Measurements from ENCODE around the gene CAST.
"Not testable (repeated sequence)": the region's sequence is repeated elsewhere in the genome, so short reads cannot be mapped to it uniquely, and the experiment has no call there.

DNA sequence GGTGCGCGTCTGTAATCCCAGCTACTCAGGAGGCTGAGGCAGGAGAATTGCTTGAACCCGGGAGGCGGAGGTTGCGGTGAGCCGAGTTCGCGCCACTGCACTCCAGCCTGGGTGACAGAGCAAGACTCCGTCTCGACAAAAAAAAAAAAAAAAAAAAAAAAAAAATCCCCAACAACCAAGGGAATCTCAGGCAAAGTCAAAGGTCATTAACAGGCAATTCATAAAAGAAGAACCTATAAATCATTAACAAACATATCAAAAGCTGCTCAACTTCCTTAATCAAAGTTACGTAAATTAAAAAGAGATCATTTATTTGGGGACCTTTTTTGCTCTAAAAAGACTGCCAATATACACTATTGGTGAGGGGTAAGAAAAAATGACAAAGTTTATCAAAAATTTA, 139.5 kb downstream of the CAST start:
- not testable (repeated sequence) for TF ChIP-seq CTCF, POLR2A (IDR thresholded peaks at IDR 0.05)

Data from adrenal gland (tissue), 5 donors.